UCSD-AML1 (cell line): ENCODE results near the gene CADPS2.

Experiments used
- DNase-seq: peaks from one replicate; lab custom pipeline; 2025; ENCODE audit not compliant: unreplicated experiment; lab: John Stamatoyannopoulos, UW

The CADPS2 gene

GRCh38 chr7:122467661-122468449 is 418.4 kb downstream of the CADPS2 start:
- DNase-seq, result no peak

DNA sequence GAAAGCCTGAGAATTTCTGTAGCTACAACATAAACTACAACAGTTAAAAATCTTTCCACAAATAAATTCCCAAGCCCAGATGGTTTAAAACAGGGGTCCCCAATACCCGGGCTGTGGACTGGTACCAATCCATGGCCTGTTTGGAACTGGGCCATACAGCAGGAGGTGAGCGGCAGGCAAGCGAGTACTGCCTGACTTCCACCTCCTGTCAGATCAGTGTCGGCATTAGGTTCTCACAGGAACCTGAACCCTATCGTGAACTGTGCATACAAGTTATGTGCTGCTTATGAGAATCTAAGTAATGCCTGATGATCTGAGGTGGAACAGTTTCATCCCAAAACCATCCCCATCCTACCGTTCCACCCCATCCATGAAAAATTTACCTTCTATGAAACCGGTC is 421.0 kb downstream of the CADPS2 start:
- no peak for DNase-seq

GRCh38 chr7:122463631-122464030 is 422.6 kb downstream of the CADPS2 start:
- DNase-seq, result no peak

- DNase-seq, result no peak
Measured at GRCh38 chr7:122460936-122461335, 425.3 kb downstream of the CADPS2 start.

DNA sequence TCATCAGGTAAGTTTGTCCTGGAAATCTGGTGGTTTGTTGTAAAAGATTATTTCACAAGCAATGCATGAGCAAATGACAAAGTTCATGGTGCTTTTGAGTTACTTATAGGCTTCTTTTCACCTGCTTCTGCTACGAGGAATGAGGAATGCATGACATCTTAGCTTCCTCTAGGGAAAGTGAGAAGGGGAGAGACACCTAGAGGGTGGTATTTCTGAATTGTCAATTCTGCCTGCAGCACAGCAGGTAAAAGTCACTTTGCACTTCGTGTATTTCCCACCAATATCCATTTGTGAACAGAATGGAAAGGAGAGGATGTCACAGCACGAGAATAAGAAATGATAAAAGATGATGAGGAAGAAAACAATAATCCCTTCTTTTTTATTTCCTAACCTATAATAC is 428.3 kb downstream of the CADPS2 start:
- DNase-seq, result no peak

GRCh38 chr7:122457325-122457724 is 428.9 kb downstream of the CADPS2 start:
- DNase-seq, result no peak

DNA sequence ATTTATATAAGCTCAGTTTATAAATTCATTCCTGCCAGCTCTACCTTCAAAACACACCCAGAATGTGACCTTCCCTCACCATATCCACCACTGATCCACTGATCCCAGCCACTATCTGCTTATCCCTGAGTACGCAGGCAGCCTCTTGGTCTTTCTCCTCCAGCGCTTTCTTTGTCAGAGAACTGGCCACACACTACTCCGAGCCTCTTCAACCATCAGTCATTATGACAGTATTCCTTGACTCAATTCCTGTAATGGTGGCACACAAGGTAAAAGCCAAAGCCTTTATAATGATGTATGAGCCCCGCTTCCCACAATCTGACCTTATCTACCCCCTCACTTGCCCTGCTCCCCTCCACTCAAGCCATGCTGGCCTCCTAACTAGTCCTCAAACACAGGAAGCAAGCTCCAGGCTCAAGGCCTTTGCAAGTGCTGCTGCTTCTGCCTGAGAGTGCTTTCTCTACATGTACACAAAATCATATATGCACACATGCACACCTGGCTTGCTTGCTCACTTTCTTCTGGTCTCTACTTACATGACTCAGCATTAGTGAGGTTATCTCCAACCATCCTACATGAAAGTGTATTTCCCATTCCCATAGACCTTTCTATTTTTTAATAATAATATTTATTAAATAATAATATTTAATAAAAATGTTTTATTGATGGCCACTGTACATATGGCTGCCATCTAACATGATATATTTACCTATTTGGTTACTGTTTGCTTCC is 431.3 kb downstream of the CADPS2 start:
- DNase-seq, result no peak

- DNase-seq, result no peak
Measured at GRCh38 chr7:122453432-122453831, 432.8 kb downstream of the CADPS2 start.

DNA sequence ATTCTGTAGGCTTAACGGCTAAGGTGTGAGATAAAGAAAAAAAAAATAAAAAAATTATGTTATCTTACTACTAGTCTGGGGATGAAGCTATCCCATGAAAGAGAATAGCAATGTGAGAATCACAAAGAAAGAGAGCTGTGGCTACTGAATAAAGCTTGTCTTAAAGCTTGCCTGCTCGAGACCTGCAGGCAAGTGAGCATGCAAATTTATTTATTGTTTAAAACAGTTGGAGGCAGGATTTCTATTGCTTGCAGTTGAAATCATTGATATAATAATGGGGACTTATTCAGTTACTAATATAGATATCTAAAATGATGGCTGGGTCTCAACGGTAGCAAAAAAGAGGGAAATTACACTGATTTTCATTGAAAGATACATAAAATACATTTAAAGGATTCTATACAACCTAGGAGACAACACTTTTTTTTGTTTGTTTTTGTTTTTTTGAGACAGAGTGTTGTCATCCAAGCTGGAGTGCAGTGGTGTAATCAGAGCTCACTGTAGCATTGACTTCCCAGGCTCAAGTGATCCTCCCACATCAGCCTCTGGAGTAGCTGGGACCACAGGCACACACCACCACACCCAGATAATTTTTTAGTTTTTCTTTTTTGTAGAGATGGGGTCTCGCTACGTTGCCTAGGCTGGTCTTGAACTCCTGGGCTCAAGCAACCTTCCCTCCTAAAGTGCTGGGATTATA is 437.2 kb downstream of the CADPS2 start:
- DNase-seq, result no peak

DNA sequence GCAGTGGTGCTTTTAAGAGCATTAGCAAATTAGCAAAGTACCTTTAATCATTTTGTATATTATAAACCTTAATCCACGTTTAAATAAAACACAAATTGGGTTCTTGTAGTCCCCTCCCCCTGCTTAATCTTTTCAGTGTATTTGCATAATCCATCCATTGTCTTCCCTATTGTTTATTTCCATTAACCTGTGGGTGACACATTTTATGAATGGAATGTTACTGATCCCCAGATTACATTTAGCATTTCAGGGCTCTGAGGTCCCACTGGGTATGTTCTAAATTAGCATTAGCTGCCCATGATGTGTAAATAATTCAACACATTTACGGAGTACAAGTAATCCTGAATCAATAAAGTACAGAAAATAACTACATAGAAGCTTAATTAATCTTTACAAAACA is 443.3 kb downstream of the CADPS2 start:
- DNase-seq, result no peak

- DNase-seq, result no peak
Measured at GRCh38 chr7:122438492-122438891, 447.8 kb downstream of the CADPS2 start.

- DNase-seq, result no peak
Measured at GRCh38 chr7:122438006-122438405, 448.3 kb downstream of the CADPS2 start.

DNA sequence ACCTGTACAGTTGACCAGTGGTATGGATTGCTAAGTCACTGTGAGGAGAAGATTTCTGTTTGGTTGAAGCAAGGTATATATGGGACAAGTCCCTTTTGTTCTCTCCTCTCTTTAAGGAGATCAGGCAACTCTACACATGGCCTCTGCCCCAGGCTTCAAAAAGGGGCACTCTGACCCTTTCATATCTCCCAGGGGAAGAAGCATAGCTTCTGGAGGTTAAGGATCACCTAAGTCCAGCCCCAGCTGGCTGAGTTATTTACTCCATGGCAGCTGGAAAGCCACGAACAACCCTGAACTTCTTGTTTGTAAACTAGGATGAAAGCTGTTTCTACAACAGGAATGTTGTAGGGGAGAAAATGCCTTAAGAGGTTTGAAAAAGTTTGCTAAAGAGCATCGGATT is 452.5 kb downstream of the CADPS2 start:
- no peak for DNase-seq

GRCh38 chr7:122430710-122431109 is 455.6 kb downstream of the CADPS2 start:
- no peak for DNase-seq

GRCh38 chr7:122429926-122430325 is 456.3 kb downstream of the CADPS2 start:
- no peak for DNase-seq

GRCh38 chr7:122425731-122426130 is 460.5 kb downstream of the CADPS2 start:
- no peak for DNase-seq

- DNase-seq, result no peak
Measured at GRCh38 chr7:122423591-122423990, 462.7 kb downstream of the CADPS2 start.

- no peak for DNase-seq
Measured at GRCh38 chr7:122416336-122416735, 469.9 kb downstream of the CADPS2 start.

DNA sequence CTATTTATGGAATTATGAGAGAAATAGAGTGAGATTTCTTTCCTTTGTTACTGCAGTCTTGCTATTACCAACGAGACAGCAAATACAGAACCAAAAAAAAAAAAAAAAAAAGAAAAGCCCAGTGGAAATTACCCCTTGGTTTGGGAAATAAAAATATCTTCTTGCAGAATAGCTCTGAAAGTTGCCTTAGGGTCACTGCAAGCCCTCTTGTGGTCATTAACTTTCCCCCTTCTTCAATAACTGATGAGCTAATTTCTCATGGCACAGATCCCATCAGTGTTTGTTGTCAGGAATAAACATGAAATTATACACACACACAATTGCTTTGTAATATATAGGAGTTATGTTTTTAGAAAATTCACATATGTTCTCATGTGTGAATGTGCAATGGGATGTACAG is 470.8 kb downstream of the CADPS2 start:
- DNase-seq, result no peak

- DNase-seq, result no peak
Measured at GRCh38 chr7:122413339-122413738, 472.9 kb downstream of the CADPS2 start.

DNA sequence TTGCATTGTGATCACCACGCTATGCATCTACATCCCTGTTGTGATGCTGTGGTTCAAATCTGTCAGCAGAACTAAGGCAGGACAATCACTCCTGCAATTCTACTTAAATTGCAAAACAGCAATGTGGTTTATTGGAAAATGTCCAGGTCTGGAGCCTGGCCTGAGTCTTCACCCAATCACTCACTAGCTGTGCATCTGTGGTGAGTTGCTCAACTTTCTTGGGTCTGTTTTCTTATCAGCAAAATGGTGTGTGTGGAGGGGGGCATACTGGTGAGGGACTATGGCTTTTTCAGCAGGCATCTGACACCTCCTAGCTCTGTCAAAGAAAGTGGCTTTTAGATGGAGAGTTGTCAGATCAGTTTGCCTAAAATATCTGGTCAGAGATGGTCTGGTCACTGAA is 473.4 kb downstream of the CADPS2 start:
- DNase-seq, result no peak

- no peak for DNase-seq
Measured at GRCh38 chr7:122412441-122412840, 473.8 kb downstream of the CADPS2 start.
